Stimulated activated CD8-positive, alpha-beta memory T cell treated with anti-CD3 and anti-CD28 coated beads, Interleukin-15, amount 100 ng/mL, for 48 hours (primary cell): ENCODE measurements around the gene PAK4.
"Not testable (repeated sequence)": the region's sequence is repeated elsewhere in the genome, so short reads cannot be mapped to it uniquely, and the experiment has no call there.

ENCODE experiments used
- DNase-seq, 2 donors: peaks; one replicate each; pipeline ENCODE4 v3.0.0-alpha.2; 2020; ENCODE audit warnings: low read depth in 2 of 2

The PAK4 gene

GRCh38 chr19:39125554-39126311, at the start of gene PAK4:
Gene PAK4, plus strand, starts transcription at chr19:39125786. Its CDS starts 43,768 bp downstream, at chr19:39169554.
- DNase-seq: peak; percentile 97 to 98

DNA sequence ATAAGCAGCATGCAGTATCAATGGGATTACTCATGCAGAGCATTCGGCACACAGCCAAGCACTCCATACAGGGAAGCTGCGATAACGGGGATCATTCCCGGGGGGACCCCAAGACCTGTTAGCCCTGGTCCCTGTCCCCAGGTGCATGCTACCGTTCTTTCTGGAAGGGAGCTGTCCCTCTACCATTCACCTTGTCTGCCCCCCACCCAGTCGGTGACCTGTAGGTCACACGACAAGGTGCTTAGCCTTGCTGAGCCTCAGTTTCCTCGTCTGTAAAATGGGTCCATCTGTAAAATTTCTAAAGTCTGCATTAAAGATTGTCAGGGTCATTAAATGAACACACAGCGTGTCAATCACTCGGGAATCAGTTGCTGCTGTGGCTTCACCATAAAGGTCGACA, 48.3 kb upstream of the PAK4 start:
- DNase-seq: no peak

- no peak for DNase-seq
Observed at GRCh38 chr19:39078436-39079200, 47.0 kb upstream of the PAK4 start.

GRCh38 chr19:39080431-39080830, 45.2 kb upstream of the PAK4 start:
- DNase-seq: no peak

DNA sequence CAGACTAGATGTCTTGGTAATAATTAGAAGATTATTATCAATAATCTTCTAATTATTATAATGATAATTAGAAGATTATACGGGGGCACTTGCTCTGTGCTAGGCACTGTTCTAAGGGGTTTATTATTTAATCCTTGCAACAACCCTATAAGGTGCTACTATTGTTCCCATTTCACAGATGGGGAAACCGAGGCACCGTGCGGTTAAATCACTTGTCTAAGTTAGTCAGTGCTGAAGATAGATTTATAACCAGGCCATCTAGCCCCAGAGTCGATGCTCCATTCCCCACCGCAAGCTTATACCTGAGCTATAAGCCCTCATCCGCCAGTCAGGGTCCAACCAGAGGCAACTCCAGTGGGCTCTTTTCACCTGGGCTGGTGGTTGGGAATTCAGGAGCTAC, 43.4 kb upstream of the PAK4 start:
- no peak for DNase-seq

DNA sequence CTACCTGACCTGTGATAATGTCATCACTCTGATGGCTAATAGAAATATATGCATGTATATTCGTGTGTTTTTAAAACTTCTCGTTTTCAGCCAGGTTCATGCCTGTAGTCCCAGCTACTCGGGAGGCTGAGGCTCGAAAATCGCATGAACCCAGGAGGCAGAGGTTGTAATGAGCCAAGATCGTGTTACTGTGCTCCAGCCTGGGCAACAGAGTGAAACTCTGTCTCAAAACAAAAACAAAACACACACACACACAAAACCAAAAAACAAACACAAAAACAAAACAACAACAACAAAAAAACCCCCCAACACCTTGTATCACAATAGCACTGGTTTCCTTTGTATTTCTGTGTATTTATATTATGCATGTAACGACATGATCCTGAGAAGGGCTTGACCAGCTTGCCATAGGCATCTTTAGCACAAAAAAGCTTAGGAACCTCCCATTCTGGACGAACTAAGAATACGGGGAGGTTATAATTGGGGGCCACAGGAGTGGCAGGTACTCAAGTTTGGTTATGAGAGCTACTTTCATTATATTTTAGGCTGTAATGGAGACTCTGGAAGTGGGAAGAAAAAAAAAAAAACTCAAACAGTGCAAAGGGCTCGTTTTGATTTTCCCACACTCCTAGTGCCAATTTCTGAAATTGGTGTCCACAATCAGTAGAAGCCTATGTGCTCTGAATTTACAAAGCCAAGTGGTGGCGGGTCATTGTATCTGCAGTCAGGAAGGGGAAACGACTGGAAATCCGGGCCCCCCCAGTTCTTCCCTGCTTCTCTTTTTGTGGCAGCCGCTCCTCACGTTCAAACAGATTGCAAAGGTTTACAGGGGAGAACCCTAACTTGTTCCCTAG, 42.6 kb upstream of the PAK4 start:
- DNase-seq: no peak

- no peak for DNase-seq
Observed at GRCh38 chr19:39083599-39083982, 42.0 kb upstream of the PAK4 start.

DNA sequence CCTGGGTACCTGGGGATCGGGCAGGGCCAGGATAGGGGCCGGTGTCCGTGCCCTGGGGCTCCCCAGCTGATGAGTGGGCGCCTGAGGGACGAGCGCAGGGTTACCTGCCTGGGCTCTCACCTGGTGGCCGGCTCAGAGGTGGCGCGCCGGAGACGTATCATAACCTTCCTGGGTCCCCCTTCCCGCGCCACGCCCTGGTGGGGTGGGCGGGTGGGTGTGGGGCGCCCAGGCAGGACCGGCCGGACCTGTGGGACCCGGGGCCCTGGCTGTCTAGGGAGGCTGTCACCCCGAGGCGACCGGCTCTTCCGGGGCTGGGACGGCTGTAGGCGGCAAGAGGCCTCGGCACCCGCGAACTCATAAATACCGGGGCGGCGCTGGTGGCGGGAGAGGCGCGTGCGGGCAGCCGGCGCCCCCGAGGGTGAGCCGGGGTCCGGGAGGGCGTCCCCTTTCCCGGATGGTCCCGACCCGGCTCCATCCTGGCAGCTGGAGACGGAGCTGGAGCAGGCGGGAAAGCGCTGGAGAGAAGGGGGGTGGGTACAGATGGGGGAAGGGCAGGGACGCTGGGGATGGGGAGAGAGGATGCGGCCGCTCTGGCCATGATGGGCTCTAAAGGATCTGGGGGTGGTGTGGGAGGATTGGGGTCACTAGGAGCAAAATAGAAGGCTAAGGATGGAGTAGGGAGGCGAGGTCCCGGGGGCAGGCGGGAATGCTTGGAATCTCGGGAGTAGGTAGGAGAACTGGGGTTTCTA, 41.4 kb upstream of the PAK4 start, which contains the start of gene ACP7:
Gene ACP7, plus strand, starts transcription at position 386 of the 749 bp plus-strand sequence. CDS start 902 bp downstream, outside the sequence.
- DNase-seq: peak in 1 of 2 donors; percentile 11

- no peak for DNase-seq
Observed at GRCh38 chr19:39084732-39085080, 40.9 kb upstream of the PAK4 start.

GRCh38 chr19:39085392-39085791, 40.2 kb upstream of the PAK4 start:
- no peak for DNase-seq

- DNase-seq: no peak
Observed at GRCh38 chr19:39086386-39086785, 39.2 kb upstream of the PAK4 start.

- DNase-seq: no peak
Observed at GRCh38 chr19:39087907-39088686, 37.5 kb upstream of the PAK4 start.

- not testable (repeated sequence) for DNase-seq
Observed at GRCh38 chr19:39090016-39090415, 35.6 kb upstream of the PAK4 start.

- DNase-seq: no peak
Observed at GRCh38 chr19:39090881-39091280, 34.7 kb upstream of the PAK4 start.

- DNase-seq: not testable (repeated sequence)
Observed at GRCh38 chr19:39095799-39096540, 29.6 kb upstream of the PAK4 start.

DNA sequence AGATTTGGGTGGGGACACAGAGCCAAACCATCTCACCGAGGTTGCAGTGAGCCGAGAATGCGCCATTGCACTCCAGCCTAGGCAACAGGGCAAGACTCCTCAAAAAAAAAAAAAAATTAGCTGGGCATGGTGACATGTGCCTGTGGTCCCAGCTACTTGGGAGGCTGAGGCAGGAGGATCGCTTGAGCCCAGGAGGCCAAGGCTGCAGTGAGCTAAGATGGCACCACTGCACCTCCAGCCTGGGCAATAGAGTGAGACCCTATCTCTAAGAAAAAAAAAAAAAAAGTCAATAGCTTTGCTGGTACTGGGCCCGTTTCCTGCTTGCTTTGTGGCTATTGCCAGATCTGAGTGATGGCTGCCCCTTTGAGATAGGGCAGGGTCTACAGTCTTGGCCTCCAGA, 28.3 kb upstream of the PAK4 start:
- DNase-seq: no peak

GRCh38 chr19:39097721-39098120, 27.9 kb upstream of the PAK4 start:
- no peak for DNase-seq

GRCh38 chr19:39098365-39099269, 27.0 kb upstream of the PAK4 start:
- no peak for DNase-seq

DNA sequence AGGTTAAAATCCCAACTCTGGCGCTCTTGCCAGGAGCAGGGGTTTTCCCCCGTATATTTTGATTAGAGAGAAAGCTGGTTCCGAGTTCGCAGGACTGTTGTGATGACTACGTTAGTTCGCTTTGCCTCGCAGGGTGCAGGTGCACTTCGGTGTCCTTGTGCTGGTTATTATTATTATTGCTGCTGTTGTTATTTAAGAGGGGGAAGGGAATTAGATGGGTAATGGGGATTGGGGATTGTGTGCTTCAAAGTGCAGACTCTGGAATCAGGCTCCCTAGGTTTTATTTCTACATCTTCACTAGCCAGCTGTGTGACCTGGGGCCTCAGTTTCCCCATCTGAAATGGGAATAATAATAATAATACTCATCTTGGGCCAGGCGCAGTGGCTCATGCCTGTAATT, 26.2 kb upstream of the PAK4 start:
- DNase-seq: no peak
